ENCODE data around the gene RSAD1.

GRCh38 chr17:50513495-50513894 is 34.8 kb downstream of the RSAD1 start:
- no peak for TF ChIP-seq CTCF (IDR thresholded peaks at IDR 0.05)
- no peak for TF ChIP-seq POLR2A (IDR thresholded peaks at IDR 0.05)
